ENCODE results near the gene LRRC75A. TPM values are rescaled to one million over a fixed set of nuclear protein-coding genes. Genes with fewer than 3 reads are reported as not detected.

The LRRC75A gene
- total and polyA plus RNA-seq, 2 donors (not counting 3 experiments of a cell fraction or from before 2014, with no cell fraction given) = 3.7 to 6.1 TPM

- no TSS peak for BruUV-seq (replicated peaks)
- H3K4me1 ChIP-seq (ENCODE audit: control insufficient read depth, extremely low read depth, insufficient read depth, low read length) = peaks cover 6% of the 10 kb centered on the region
- TF ChIP-seq MAX (IDR thresholded peaks at IDR 0.05; ENCODE audit: insufficient read depth, insufficient read length) (no peak), POLR2A (IDR thresholded peaks at IDR 0.05; ENCODE audit: low read depth, low read length) (no peak), FOS (IDR thresholded peaks at IDR 0.05; ENCODE audit: borderline replicate concordance, insufficient read depth, low read length) (no peak), EZH2 (IDR thresholded peaks at IDR 0.05; ENCODE audit: borderline replicate concordance, low read depth, low read length, severe bottlenecking) (no peak), MYC (IDR thresholded peaks at IDR 0.05; ENCODE audit: low read depth, low read length) (no peak), JUN (IDR thresholded peaks at IDR 0.05; ENCODE audit: borderline replicate concordance, insufficient read depth, insufficient read length, low read depth) (no peak), CTCF (IDR thresholded peaks at IDR 0.05; ENCODE audit: extremely low read depth in 1 of 2, insufficient read depth in 1 of 2, low read depth in 1 of 2, low read length in 2 of 2) (no peak), GATA2 (IDR thresholded peaks at IDR 0.05; ENCODE audit: insufficient read depth, insufficient read length, low read depth, low read length) (no peak)
- POLR2A ChIA-PET = no interaction called here
- H3K4me3 ChIP-seq (replicated peaks in 1 of 3; ENCODE audit: insufficient read depth in 1 of 3, low read depth in 1 of 3, low read length in 3 of 3) = no peak overlapping the region
- H3K9me1 ChIP-seq (replicated peaks; ENCODE audit: control insufficient read depth, extremely low read depth, insufficient read depth, low read length) = no peaks in the 10 kb centered on the region
- H3K4me2 ChIP-seq (ENCODE audit: insufficient read depth, low read length) = no peak overlapping the region
- no peak overlapping the region for H3K27ac ChIP-seq (ENCODE audit: insufficient read depth, low read depth, low read length)
- H4K20me1 ChIP-seq (replicated peaks; ENCODE audit: control insufficient read depth, extremely low read depth, insufficient read depth, low read length) = no peaks in the 10 kb centered on the region
- H3K9ac ChIP-seq (replicated peaks; ENCODE audit: extremely low read depth, insufficient read depth, low read length) = no peak overlapping the region
- DNase-seq (ENCODE audit: low read depth, low spot score) (no peak), FAIRE-seq (no peak)
- H3K36me3 ChIP-seq (ENCODE audit: control insufficient read depth in 2 of 2, extremely low read depth in 1 of 2, insufficient read depth in 2 of 2, low read length in 2 of 2) = no peaks in the 10 kb centered on the region
- dilution Hi-C loops (cut with MboI; ENCODE audit: extremely low pct_ligation_motif_present, low sequenced_read_pairs) = no loop called here
- CTCF ChIA-PET = interaction anchor here (1.0 to 3.1 kb wide), 5 partner anchors 15 to 132 kb away, joined by 3 to 15 read pairs (median 5); no protein-coding TSS in a partner anchor
- H3K27me3 ChIP-seq (ENCODE audit: control insufficient read depth in 2 of 2, insufficient read depth in 2 of 2, low read length in 2 of 2) = peaks cover 27 to 36% of the 10 kb centered on the region in 2 experiments
- H3K79me2 ChIP-seq (ENCODE audit: control insufficient read depth, insufficient read depth, low read length) = no peaks in the 10 kb centered on the region
- intact Hi-C loops (cut with micrococcal nuclease) = no loop called here
- no peaks in the 10 kb centered on the region for H3K9me3 ChIP-seq (replicated peaks; ENCODE audit: control insufficient read depth, insufficient read depth, low read length)
- H2AFZ ChIP-seq (ENCODE audit: low read depth, low read length) = no peak overlapping the region
Measured at GRCh38 chr17:16495561-16495960, 3.6 kb upstream of the LRRC75A start.

Measured in endothelial cell of umbilical vein (primary cell).